NCI-H2171 (cell line): ENCODE measurements around the gene PHLDB1.
"Not testable (repeated sequence)": the region's sequence is repeated elsewhere in the genome, so short reads cannot be mapped to it uniquely, and the experiment has no call there.

Experiments
- DNase-seq: peaks from one replicate; lab custom pipeline; 2025; lab: John Stamatoyannopoulos, UW

The PHLDB1 gene

GRCh38 chr11:118606157-118606843 lies 1.1 kb upstream of the PHLDB1 start:
- no peak for DNase-seq

GRCh38 chr11:118606844-118607228 lies 579 bp upstream of the PHLDB1 start:
- no peak for DNase-seq

- no peak for DNase-seq
Observed at GRCh38 chr11:118608360-118609227, 1.2 kb downstream of the PHLDB1 start.

- no peak for DNase-seq
Observed at GRCh38 chr11:118609380-118610224, 2.2 kb downstream of the PHLDB1 start.

GRCh38 chr11:118610225-118610772 lies 2.9 kb downstream of the PHLDB1 start:
- DNase-seq, result no peak

GRCh38 chr11:118610773-118611432 lies 3.5 kb downstream of the PHLDB1 start:
- no peak for DNase-seq

GRCh38 chr11:118611433-118611795 lies 4.0 kb downstream of the PHLDB1 start:
- DNase-seq, result not testable (repeated sequence)

GRCh38 chr11:118612378-118612777 lies 5.0 kb downstream of the PHLDB1 start:
- no peak for DNase-seq

GRCh38 chr11:118614511-118614910 lies 7.1 kb downstream of the PHLDB1 start:
- no peak for DNase-seq

- DNase-seq, result no peak
Observed at GRCh38 chr11:118615282-118615975, 8.0 kb downstream of the PHLDB1 start.

GRCh38 chr11:118615976-118616371 lies 8.6 kb downstream of the PHLDB1 start:
- DNase-seq, result no peak

GRCh38 chr11:118618115-118618990 lies 10.9 kb downstream of the PHLDB1 start:
- DNase-seq, result no peak

- DNase-seq, result no peak
Observed at GRCh38 chr11:118618991-118619375, 11.6 kb downstream of the PHLDB1 start.

- peak; percentile 33 for DNase-seq
Observed at GRCh38 chr11:118619444-118620197, 12.2 kb downstream of the PHLDB1 start.

GRCh38 chr11:118620529-118621070 lies 13.2 kb downstream of the PHLDB1 start:
- no peak for DNase-seq

- peak; percentile 33 for DNase-seq
Observed at GRCh38 chr11:118621071-118621783, 13.8 kb downstream of the PHLDB1 start.

GRCh38 chr11:118621784-118622375 lies 14.5 kb downstream of the PHLDB1 start:
- no peak for DNase-seq
